Amygdala (tissue), 56 donors: ENCODE measurements around the gene PCDH1.
A peak's percentile ranks its signal among the peaks of the same experiment; 100 is the strongest.
"Not testable (repeated sequence)": the region's sequence is repeated elsewhere in the genome, so short reads cannot be mapped to it uniquely, and the experiment has no call there.

Experiments
- DNase-seq, 56 donors: peaks; one replicate each; lab custom pipeline; 2025; lab: John Stamatoyannopoulos, UW

Gene PCDH1

DNA sequence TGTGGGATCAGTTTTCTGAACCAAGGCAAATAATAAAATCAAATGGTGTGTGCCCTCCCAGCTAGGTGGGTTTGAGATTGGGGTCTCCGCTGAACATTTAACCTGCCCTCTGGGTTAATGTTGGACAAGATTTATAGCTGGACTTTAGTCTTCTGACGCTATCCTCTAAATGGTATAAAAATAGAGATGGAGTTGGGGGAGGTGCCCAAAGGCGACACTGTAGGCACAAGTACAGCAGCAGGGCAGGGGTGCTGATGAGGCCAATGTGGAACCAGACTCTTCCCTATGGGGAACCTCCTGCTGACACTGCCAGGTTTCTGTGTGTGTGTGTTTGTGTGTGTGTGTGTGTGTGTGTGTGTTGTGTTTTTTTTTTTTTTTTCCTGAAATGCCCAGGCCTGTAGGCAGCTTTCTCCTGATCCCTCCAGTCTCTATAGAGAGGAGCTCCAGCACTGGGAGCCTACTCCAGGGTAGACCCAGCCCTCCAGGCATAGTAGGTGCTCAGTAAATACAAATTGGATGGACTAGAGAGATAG is 37.9 kb downstream of the PCDH1 start:
- no peak for DNase-seq

DNA sequence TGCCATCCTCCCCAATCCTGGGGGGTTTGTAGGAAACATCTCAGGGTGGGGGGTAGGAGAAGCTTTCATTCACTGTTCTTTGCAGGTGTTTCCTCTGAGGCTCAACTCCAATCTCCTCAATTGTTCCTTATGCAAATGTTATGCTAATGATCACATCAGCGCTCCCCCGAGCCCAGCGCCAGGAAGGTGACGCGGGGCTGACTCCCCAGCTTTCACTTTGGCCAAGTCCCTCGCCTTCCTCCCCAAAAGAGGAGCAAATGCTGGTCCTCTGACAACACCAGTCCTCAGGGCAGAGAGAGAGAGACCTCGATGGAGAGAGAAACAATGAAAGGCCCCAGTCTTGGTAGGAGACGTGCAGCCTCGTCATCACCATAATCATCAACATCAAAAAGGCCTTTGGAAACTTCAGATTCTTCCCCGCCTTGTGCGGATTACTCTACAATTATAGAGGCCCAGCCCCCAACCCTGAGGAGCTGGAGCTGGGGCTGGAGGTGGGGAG is 39.1 kb downstream of the PCDH1 start:
- peak in 1 of 56 donors; percentile 23 for DNase-seq

DNA sequence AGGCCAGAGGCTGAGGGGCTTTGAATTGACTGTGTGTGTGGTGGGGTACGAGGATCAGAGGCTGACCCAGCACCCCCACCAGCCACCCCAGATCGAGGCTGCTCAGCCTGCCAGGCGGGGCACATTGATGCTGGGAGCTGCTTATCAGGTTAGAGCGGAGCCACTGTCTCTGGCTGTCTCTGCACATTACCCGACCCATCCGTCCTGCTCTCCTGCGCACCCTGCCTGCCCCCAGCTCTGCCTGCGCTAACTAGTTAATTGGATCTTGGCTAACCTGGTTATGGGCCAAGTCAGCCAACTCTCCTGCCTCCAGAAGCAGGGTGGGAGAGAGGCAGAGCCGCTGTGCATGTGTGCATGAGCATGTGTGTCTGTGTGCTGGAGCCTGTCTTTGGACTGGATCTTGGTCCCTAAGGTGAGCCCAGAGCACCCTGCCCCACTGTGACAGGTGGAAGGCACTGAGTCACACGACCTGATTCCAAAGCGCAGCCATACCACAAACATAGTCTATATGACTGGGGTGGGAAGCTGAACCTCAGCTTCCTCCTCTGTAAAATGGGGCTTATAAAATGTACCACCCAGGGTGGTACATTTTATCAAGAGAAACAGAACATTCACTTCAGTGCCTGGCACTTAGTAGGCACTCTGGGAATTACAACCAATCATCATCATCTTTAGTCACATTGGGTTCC is 39.7 kb downstream of the PCDH1 start:
- DNase-seq, result no peak

DNA sequence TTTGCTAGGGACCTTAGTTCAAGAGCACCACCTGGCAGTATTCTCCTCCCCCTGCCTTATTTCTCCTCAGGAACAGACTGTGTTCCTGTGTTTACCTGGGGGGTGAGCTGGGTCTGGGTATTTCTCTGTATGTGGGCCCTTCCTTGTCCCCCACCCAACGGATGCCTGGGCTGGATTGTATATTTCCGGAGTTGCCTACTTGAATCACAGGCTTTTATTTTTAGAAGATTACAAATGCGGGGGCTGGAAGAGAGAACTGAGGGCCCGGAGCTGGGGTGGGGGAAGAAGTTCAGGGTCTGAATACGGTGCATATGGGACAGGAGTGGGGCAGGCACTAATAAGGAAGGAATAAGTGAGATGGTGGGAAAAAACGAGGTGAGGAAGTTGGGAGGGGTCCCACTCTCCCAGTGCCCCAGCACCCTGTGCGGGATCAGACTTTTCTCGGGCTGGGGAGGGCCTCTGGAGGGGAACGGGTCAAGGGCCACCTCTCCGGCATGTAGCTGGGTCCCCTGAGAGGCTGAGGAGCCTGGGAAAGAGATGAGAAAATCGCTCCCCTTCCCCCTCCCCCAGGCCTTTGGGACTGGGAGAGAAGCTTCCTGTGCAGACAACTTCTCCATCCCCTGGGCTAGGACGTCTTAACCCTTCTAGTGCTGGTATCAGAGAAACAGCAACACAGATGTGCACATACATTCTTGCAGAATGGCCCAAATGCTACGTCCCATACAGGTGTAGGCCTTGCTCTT is 42.1 kb downstream of the PCDH1 start:
- DNase-seq, result no peak

DNA sequence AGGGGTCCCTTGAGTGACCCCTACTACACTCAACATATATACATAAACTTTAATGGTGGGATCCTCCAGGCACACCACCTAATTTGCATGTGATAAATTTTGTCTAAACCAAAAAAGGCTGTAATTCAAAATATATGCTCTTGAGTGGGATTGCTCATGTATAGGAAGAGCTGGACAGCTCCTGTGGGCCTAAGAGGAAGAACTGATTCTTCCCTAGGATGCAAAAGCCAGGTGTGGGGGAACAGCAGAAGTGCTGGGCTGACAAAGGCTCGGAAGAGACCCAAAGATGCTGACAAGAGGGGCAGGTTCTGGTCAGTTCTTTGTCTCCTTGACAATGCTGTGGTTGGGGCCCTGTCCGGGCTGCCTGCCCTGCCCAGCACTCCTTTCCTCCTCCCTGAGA is 43.9 kb downstream of the PCDH1 start:
- no peak for DNase-seq

DNA sequence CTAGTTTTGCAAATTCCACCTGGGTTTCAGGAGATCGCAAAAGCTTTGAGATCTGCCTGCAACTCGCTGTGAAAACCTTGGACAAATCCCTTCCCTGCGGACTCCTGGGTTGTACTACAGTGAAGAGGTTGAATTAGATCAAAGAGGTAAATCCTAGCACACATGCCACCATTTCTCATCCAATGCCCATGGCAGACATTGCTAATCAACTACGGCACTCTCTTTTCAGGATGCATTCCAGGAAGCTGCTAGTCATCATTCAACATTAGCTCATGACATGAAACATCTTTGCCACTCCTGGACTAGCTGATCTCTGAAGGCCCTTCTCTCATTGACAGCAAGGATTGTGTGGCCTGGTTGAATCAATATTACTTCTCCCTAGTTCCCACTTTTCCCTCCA is 46.1 kb downstream of the PCDH1 start:
- DNase-seq, result no peak

DNA sequence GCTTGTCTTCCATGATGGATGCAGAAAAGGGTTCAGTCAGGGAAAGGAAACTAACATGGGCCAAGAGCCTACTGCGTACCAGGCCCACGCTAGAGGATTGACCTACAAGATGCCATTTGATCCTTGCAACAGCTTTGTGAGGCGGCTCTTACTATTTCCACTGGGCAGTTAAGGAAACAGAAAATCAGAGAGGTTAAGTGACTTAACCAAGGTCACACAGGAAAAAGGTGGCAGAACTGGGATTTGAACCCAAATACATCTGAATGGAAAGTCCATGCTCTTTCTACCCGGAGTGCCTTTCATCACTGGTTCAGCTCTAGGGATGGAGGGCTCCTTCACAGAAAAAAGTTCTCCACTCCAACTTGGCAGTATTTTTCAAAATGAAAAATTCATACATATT is 50.0 kb downstream of the PCDH1 start:
- DNase-seq, result no peak

DNA sequence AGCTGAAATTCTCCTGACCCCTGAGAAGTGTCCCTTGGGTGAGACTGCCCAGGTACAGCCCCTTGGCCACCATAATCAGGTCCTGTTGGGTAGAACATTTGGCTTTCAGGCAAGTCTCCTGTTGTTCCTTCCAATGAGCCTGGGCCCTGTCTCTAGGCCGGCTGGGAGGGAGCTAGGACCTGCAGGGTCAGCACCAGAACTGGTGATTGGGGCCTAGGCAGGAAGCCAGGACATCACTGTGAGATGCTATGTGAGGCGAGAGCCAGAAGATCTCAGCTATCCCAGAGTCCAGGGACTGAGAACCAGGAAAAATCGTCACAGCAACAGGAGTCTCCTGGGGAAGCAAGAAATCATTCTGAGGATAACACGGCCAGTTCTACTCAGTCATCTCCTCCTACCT is 51.5 kb downstream of the PCDH1 start:
- DNase-seq, result peak in 1 of 56 donors; percentile 19

DNA sequence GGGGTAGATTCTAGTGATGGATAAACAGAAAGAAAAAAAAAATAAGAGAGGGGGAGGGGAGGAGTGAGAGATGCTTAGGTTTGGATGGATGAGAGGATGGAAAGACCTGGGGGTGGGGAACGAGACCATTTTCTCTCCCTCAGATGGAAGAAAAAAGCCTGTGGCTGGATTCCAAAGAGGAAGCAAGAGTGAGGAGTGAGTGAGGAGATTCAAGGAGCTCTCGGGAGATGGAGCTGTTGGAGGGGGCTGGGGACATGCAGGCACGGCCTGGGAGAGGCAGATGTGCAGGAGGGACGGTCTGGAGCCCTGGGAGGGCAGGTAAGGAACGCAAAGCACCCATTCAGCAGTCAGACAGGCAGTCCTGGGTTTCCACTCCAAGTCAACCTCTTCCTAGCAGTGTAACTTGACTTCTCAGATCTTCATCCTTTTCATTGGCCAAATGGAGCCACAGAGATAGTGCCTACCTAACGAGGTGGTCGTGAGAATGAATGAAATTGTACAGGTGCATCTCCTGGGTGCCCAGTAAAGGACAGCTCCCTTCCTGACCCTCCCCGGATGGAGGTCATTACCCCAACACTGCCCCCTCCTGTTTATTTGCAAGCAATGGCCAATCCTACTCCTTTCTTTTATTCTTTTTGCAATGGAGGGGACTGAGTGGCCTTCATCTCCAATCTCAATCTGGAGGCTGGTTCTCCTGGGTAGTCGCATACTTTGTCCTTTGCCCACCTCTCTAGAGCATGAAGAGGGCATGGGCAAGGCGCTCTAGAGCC is 52.2 kb downstream of the PCDH1 start:
- DNase-seq, result peak in 6 of 56 donors; percentile 14 to 42 (median 18)

DNA sequence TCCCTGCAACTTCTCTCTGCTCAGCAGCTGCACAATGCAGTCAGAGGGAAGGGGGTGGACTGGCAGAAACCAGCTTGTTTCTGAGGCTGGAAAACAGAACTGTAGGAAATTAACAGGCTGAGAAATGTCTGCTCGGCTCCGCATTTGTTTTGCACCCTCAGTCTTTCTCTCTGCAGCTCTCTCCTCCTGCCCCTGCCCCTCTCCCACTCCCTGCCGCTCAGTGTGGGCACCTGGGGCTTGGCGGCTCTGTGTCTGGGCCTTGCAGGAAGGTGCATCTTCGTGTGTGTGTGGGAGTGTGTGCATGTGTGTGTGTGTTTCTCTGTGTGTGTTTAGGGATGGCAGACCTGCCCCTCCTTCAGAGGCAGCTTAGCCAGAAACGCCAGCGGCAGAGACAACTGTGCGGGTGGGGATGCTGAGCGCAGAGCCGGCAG is 53.0 kb downstream of the PCDH1 start:
- peak in 27 of 56 donors; percentile 10 to 71 (median 37) for DNase-seq

DNA sequence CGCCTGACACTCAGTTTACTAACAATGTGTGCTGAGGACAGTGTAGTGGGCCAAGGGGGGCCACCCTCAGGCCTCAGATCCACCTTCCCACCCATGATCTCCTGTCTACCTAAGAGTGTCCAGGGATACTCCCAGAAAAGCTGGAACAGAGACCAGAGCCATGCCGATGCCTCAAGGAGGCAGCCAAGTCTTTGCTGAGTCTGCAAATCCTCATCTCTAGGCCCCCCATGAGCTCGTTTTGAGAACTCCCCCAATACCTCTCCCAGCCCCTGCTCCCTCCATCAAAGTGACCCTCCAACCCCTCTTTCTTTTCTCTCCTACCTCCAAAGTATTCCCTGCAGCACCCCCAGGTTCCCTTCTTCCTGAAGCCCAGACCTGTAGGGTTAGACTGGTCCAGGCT is 53.5 kb downstream of the PCDH1 start:
- DNase-seq, result no peak

DNA sequence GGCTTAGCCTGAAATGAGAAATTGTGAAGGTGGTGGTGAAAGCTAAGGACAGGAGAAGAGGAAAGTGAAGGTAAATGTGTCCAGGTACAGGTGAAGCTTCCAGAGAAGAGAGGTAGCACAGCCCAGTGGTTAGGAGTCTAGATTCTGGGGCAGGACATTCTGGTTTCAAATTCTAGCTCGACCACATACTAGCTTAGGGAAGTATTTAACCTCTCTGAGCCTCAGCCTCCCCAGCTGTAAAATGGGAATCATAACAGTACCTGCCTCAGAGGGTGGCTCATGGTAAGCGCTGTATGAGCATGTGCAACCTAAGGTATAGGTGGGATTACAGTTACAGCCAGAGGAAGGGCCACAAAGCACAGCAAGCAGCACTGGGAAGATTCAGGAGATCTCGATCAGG is 55.2 kb downstream of the PCDH1 start:
- no peak for DNase-seq

DNA sequence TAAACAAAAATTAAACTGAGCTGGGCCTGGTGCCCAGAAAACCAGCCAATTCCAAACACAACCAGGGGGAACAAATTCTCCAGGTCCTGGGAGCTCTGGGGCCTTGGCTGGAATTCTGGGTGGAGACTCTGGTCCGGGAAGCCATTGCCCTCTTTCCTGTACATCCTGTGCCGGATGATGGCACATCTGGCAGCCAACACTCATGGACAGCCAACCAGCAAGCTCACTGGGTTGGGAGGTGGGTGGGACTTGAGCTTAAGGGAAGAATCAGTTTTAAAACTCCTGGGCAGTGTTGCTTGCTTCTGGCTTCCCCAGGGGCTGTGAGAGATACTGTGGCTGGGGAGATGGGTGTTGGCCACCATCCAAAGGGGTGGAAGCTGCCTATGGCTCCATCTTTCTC is 56.1 kb downstream of the PCDH1 start:
- peak in 11 of 56 donors; percentile 19 to 52 (median 40) for DNase-seq

DNA sequence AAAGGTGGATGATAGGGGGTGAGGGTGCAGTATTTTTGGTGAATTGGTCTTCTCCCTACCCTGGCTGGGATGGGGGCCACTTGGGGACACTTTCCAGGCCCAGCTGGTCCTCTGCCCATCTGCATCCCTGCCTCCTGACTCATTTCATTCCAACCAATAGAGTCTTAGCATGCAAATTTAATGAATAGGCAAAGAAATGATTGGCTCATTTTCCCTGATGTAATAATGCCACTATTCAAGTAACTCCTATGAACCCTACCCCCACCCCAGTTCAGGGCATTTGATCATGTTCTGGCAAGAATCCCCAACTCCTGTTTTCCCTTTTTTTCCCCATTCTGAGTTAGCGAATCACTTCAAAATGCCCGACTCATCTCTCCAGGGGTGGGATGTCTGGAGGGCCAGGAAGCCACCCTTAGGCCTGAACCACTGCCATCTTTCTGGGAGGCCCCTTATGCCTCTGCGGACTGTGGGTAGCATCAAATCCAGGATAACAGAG is 56.7 kb downstream of the PCDH1 start:
- peak in 44 of 56 donors; percentile 18 to 95 (median 58) for DNase-seq

DNA sequence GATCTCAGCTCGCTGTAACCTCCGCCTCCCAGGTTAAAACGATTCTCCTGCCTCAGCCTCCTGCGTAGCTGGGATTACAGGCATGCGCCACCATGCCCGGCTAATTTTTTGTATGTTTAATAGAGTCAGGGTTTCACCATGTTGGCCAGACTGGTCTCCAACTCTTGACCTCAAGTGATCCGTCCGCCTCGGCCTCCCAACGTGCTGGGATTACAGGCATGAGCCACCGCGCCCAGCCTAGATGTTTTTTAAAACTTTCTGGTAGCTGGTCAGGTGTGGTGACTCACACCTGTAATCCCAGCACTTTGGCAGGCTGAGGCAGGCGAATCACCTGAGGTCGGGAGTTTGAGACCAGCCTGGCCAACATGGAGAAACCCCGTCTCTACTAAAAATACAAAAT is 57.5 kb downstream of the PCDH1 start:
- DNase-seq, result not testable (repeated sequence)

DNA sequence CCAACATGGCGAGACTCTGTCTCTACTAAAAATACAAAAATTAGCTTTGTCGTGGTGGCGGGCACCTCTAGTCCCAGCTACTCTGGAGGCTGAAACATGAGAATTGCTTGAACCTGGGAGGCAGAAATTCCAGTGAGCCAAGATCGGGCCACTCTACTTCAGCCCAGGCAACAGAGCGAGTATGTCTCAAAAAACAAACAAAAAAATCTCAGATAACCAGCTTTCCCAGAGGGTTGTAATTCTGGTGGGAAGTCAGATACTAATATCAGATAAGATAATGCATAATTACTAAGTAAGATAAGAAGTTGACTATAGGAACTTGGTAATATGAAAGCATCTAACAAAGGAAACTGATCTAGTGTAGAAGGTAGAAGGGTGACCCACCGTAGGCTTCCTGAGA is 60.6 kb downstream of the PCDH1 start:
- DNase-seq, result no peak

DNA sequence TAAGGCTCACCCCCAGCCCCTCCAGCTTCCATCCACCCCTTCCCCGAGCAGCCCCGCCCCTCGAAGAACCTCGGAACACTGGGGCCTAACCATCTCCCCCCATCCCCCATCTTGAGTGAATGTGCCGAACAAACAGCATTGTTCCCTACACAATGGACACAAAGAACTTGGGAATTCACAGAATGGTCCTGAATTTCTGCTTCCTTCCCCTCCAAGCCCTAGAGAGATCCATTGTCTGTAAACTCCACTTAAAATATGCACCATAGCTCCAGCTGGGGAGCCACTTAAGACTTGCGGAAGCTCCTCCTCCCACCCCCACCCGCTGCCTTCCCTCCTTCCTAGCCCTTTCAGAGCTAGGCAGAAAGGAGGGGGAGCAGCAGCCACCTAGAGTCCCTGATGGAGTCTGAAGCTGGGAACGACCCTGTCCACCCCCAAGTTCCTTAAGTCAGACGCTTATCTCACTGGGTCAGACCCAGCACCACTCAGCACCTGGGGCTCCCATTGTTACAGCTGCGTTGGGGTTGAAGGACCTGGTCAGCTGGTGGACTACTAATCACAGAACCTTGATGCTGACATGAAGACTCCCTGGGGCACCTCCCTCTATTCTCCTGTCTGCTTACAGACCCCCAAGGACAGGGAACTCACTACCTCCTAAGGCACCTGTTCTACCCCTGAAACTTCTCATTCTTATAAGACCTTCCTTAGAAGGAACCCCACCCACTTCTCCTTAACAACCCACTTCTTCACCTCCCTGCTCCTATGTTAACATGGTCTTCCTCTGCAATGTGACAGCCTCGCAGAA is 61.4 kb downstream of the PCDH1 start:
- DNase-seq, result peak in 16 of 56 donors; percentile 12 to 60 (median 23)

DNA sequence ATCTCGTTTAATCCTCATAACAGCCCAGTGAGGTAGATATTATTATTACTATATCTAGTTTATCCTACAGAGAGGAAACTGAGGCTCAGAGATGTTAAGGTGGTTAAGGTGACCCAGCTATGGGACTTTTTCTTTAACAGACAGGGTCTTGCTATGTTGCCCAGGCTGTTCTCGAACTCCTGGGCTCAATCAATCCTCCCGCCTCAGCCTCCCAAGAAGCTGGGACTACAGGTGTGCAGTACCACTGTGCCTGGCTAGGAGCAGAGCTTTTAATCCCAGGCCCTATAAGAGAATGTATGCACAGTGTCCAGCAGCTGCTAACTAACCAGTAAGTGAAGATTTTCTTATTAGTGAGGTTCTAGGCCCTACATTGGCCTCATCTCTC is 62.4 kb downstream of the PCDH1 start:
- no peak for DNase-seq

DNA sequence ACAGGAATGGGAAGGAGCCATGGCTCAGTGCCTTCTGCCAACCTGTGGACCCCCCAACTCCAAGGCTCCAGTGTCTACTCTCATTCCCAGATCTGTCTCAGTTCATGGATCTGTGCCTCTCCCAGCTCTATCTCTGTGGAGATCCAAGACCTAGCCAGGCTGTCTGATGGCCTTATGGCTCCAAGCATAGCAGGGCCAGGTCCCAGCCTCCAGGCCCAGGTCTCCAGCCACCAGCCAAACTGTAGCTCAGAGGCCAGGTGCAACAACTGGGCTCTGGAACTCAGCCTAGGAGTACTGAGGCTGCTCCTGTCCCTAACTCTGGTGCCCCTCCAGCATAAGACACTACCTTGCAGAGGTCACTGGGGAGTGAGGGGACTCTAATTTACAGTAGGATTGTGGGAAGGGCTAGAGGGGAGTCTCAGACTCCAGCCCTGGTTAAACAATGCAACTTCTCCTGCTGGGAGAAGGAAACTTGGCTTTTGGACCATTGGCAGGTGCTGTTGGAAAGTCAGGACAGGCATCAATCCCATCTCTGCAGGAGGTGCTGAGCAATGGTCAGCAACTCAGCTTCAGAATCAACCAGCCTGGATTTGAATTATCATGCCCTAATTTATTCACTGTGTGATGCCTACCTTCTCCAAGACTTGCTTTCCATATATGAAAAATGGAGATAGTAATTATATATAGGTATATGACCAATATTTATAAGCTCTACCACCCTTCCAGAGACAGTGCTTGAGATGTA is 63.0 kb downstream of the PCDH1 start:
- no peak for DNase-seq
